Stimulated activated CD4-positive, alpha-beta T cell treated with anti-CD3 and anti-CD28 coated beads, Interleukin-2, amount 100 ng/mL, for 24 hours (primary cell): ENCODE data around the gene PROK1.
"Not testable (repeated sequence)": the region's sequence is repeated elsewhere in the genome, so short reads cannot be mapped to it uniquely, and the experiment has no call there.

ENCODE experiments used
- DNase-seq, 2 donors: peaks; one replicate each; pipeline ENCODE4 v3.0.0-alpha.2; 2020

The PROK1 gene

GRCh38 chr1:110450929-110451328 is at the start of gene PROK1:
Gene PROK1 (plus strand): TSS chr1:110451149. CDS start chr1:110451217, 68 bp downstream.
- no peak for DNase-seq

- DNase-seq: no peak
Measured at GRCh38 chr1:110403805-110404204, 47.1 kb upstream of the PROK1 start.

DNA sequence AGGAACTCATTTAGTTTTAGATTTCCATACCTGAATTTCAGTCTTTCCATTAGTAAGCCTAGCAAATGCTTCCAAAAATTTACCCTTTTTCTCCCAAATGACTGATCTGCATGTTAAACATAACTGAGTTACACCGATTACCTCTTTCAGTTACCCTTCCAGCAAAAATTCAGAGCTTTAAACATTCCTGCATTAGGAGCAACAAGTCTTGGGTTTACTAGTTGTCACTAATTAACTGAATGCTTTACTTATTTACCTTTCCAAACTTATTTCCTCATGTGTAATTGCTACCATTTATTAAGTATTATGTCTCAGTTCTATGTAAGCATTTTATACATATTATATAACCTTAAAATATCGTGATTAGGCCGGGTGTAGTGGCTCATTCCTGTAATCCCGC is 46.5 kb upstream of the PROK1 start:
- no peak for DNase-seq

GRCh38 chr1:110406407-110406806 is 44.5 kb upstream of the PROK1 start:
- DNase-seq: not testable (repeated sequence)

DNA sequence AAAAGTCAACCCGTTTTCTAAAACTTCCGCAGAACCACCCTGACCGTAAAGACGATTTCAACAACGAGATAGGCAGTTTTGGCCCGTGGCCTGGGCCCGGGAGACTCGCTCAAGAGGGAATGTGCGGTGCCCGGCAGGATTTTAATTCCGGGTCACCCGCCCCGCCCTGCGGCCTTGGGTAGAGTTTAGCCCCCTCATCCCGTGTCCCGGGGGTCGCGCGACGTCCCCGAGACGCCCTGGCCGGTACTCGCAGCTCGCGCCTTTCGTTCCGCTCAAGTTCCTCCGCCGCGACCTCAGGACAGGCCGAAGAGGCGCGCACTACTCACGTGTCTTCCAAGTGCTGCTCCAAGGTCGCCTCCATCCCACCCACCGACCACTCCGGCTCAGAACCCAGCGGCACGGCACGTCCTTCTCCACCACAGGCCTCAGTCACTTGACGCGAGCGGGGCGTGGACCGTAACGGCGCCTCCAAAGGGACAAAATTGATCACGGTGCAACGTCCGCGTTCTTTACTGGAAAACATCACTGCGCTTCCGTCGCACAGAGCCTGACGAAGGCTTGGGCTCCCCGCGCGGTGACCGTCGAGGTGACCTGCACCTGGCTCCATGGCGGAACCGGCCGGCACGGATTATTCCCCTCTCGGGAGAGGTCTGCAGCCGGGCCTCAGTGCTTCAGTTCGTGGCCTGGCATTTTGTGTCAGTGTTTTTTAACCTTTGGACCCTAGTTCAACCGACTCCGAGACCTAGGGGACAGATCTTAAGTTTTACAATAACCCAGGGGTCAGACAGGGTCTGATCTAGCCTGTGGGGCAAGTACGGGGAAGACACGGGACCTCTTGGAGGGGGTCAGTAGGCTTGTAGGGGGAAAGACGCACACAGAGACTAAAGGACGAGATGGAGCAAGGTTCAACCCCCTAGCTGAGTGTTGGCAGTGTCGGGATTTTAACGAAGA is 43.4 kb upstream of the PROK1 start, which contains the start of gene LAMTOR5:
Gene LAMTOR5 (minus strand): TSS at position 435 of the 951 bp plus-strand sequence. CDS start 74 bp downstream, at position 361.
- peak; percentile 93 for DNase-seq

GRCh38 chr1:110408488-110408887 is 42.5 kb upstream of the PROK1 start:
- DNase-seq: no peak

DNA sequence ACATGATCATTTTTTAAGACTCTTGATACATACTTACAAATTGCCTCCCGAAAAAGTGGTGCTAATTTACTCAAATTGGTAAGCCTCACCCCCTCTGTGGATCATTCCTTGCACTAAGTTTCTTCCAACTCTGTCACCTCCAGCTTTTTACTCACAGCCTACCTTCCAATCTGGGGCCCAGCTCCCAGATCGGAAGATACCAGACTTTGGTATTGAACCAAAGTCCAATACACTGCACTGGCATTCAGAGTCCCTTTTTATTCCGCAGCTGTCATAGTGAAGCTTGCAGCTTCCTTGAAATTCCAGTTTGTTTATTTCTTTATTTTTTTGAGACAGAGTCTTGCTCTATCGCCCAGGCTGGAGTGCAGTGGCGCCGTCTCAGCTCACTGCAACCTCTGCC is 41.6 kb upstream of the PROK1 start:
- no peak for DNase-seq

DNA sequence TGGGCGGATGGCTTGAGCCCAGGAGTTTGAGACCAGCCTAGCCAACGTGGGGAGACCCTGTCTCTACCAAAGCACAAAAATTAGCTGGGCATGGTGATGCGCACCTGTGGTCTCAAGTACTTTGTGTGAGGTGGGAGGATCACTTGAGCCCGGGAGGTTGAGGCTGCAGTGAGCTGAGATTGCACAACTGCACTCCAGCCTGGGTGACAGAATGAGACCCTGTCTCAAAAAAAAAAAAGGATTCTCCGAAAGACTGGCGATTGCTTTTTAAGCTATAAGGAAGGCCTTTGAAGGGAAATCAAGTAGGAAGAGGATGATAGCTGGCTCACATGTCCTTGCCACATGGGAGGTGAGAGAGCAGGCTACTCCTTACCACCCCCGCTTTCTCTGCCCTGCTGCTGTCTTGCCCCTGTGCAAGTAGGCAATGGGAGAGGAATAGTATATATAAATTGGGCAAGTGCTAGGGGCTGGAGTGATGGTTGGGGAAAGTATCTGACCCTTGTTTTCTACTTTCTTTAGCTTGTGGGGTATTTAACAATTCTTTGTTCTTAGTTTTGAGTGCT is 39.7 kb upstream of the PROK1 start:
- DNase-seq: no peak

- peak; percentile 69 for DNase-seq
Measured at GRCh38 chr1:110412576-110412975, 38.4 kb upstream of the PROK1 start.

DNA sequence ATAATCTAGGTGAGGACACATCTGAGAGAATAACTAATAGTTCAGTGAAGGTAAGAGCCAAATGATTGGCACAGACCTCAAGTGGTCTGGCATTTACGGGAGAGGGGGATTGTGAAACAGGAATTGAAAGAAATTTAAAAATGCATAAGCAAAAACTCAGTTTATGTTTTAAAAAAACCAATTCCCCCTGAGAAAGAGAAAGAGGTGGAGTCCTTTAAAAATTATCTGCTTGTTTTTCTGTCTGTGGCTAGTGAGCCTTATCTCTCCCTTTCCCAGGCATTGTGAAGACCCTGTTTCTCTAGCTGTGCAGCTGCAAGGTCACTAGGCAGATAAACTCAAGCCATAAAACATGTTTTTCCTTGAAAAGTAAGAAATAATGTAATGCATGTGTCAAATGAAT is 37.9 kb upstream of the PROK1 start:
- DNase-seq: not testable (repeated sequence)

DNA sequence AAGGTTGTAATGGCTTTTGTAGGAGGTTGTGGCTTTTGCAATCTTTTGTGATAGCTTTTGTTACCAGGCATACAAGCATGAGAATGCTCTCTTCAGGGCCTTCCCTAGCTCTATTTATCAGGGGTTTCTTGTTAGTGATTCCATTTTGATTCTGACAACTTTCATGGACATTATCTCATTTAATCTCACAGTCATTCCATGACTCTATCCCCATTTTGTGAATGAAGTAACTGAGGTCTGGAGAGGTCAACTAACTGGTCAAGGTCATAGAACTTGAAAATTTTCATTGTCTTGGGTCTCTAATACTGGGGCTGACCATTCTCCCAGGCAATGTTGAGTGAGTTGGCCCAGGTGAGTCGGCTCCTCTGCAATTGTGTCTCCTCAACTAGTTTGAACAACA is 32.2 kb upstream of the PROK1 start:
- DNase-seq: no peak

DNA sequence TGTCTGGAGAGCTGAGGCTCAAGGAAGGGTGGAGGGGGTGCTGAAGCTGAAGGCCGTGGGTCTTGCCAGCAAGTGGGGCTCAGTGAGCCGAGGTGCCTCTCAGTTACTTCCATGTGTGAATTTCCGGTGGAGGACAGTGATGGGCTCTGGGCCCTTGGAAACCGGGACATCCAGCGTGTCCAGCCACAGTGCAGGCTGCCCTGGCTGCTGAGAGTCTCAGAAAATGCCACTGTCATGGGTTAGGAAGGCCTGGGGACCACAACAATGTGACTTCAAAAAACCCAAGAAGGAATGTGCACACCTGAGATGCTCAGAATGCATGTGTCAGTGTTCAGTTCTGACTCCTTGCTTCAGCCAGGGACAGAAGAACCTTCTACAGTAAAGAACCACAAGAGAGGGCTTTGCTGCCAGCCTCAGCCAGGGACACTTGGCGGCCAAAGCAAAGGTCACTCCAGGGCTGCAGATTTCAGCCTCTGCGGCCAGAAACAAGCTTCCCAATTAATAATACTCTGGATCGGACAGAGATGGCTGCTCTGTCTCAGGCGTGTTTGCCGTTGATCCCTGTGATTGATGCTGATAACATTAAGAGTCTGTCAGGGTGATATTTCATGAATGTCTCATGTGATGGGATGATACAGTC is 30.8 kb upstream of the PROK1 start:
- no peak for DNase-seq

DNA sequence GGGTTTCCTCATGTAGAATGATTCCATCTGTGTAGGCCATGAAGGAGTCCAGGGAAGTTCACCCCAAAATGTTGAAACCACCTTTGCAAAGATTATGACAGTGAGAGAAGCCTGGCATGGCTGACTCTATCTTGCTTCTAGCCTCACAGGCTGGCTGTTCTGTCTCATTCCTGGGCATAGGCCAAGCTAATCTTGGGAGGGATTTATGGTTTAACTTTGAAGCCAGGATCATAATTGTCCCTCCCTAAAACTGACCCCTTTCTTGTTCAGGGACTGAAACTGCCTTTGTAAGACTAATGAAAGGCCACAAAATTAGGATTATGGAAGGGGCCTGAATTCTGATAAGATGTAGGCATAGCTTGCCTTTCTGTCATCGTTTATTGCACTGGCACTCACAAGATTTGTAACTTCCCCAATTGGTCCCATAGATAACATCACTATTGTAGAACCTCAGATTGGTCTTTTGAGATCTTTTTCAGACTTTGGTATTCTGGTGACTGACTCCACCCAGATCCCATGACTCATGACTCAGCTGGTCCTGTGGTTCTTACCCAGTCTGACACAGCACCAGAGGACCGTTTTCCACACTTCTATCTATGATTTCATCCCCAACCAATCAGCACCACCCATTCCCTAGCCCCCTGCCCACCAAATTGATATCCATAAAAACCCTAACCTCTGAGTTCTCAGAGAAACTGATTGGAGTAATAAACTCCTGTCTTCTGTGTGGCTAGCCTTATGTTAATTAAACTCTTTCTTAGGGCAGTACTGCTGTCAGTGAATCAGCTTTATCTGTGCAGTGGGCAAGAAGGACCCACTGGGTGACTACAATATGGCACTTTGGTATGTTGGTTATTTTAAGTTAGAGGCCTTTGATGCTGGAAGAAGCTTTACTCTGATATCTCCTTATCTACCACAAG is 29.8 kb upstream of the PROK1 start:
- no peak for DNase-seq

- DNase-seq: no peak
Measured at GRCh38 chr1:110424699-110425611, 26.0 kb upstream of the PROK1 start.

- no peak for DNase-seq
Measured at GRCh38 chr1:110425612-110426152, 25.3 kb upstream of the PROK1 start.

- no peak for DNase-seq
Measured at GRCh38 chr1:110426854-110427253, 24.1 kb upstream of the PROK1 start.

- DNase-seq: no peak
Measured at GRCh38 chr1:110428946-110429345, 22.0 kb upstream of the PROK1 start.

DNA sequence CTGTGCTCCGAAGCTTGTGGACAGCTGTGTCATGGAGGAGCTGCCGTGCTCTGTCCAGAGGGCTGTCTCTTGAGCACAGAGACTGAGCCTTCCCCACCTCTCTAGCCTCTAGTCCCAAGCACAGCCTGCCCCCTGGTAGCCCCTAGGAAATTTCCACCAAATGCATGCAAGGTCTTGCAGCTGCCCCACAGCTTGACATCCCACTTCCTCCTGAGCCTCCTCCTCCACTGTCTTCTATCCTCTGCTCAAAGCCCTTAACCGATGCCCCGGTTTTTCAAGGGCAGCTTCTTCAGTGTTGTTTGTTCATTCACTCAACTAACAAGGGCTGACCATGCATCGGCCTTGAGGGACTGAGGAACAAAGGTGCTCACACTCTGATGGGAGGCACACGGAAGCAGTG is 20.6 kb upstream of the PROK1 start:
- DNase-seq: no peak

- DNase-seq: no peak
Measured at GRCh38 chr1:110430901-110431300, 20.0 kb upstream of the PROK1 start.

- DNase-seq: no peak
Measured at GRCh38 chr1:110433213-110433612, 17.7 kb upstream of the PROK1 start.

- DNase-seq: no peak
Measured at GRCh38 chr1:110433803-110434202, 17.1 kb upstream of the PROK1 start.
